CD4-positive, alpha-beta T cell (primary cell): ENCODE results near the gene BCHE. TPM values are rescaled to one million over a fixed set of nuclear protein-coding genes. Genes with fewer than 3 reads are reported as not detected.

Source experiments
- ATAC-seq: fragments of 200-7000 bp; cut with Tn5 transposase; one replicate; pipeline ENCODE4 v1.10.0; 2022; ENCODE audit warnings: mild to moderate bottlenecking; ENCODE audit not compliant: poor library complexity
- CTCF ChIA-PET: fragments of 350-600 bp; sonication (Branson Sonifier 250); formaldehyde crosslinking; loops from one replicate; lab custom pipeline; 2021; ENCODE audit warnings: antibody characterized with exemption, inconsistent platforms; lab: Charles Lee
- POLR2A ChIA-PET: fragments of 350-600 bp; sonication (Branson Sonifier 250); formaldehyde crosslinking; loops from one replicate; lab custom pipeline; 2021; ENCODE audit warnings: antibody characterized with exemption, inconsistent platforms; lab: Charles Lee
- DNase-seq, 14 experiments: peaks; one replicate each; pipeline ENCODE4 v3.0.0-alpha.2; 2013 to 2020; ENCODE audit warnings: mixed read lengths in 2 of 14
- H3K27ac ChIP-seq, 2 donors: one replicate each; pipeline versions ENCODE4 v1.5.1 to v1.7.0; 2013; ENCODE audit warnings: low read length in 2 of 2, low read depth in 1 of 2, mild to moderate bottlenecking in 1 of 2
- H3K27me3 ChIP-seq, 2 experiments: 1 replicate in 1 of 2; 2 replicates in 1 of 2; pipeline versions ENCODE4 v1.6.1 to v1.7.0; 2013; ENCODE audit warnings: low read length in 2 of 2, control low read depth in 1 of 2, mild to moderate bottlenecking in 1 of 2, moderate library complexity in 1 of 2; ENCODE audit not compliant: insufficient read depth in 2 of 2, control insufficient read depth in 1 of 2
- H3K36me3 ChIP-seq: one replicate; pipeline ENCODE4 v1.6.1; 2013; ENCODE audit warnings: low read length, control low read depth; ENCODE audit not compliant: insufficient read depth
- H3K4me1 ChIP-seq: one replicate; pipeline ENCODE4 v1.6.1; 2013; ENCODE audit warnings: low read length, control low read depth; ENCODE audit not compliant: insufficient read depth
- H3K4me3 ChIP-seq: one replicate; pipeline ENCODE4 v1.5.1; 2013; ENCODE audit warnings: mild to moderate bottlenecking, low read length, moderate library complexity
- H3K9me3 ChIP-seq, 2 experiments: 1 replicate in 1 of 2; 2 replicates in 1 of 2; pipeline versions ENCODE4 v1.6.1 to v1.7.0; 2013; ENCODE audit warnings: low read length in 2 of 2, mild to moderate bottlenecking in 2 of 2, control low read depth in 1 of 2, moderate library complexity in 1 of 2; ENCODE audit not compliant: control insufficient read depth in 1 of 2, insufficient read depth in 1 of 2
- H3K27ac Mint-ChIP-seq: one replicate; pipeline ENCODE4 v1.8.0; 2020; ENCODE audit warnings: mixed read lengths
- H3K27me3 Mint-ChIP-seq: one replicate; pipeline ENCODE4 v1.8.0; 2021; ENCODE audit warnings: mixed read lengths
- H3K36me3 Mint-ChIP-seq: one replicate; pipeline ENCODE4 v1.8.0; 2021; ENCODE audit warnings: low read depth, mixed read lengths
- H3K4me1 Mint-ChIP-seq: one replicate; pipeline ENCODE4 v1.8.0; 2021; ENCODE audit warnings: low read depth, mixed read lengths
- H3K4me3 Mint-ChIP-seq: one replicate; pipeline ENCODE4 v1.8.0; 2020; ENCODE audit warnings: mild to moderate bottlenecking, mixed read lengths
- H3K9me3 Mint-ChIP-seq: one replicate; pipeline ENCODE4 v1.8.0; 2020; ENCODE audit warnings: mixed read lengths
- intact Hi-C, 2 experiments: fragments of 100-400 bp; cut with DNase I in 1 of 2; cut with micrococcal nuclease in 1 of 2; formaldehyde crosslinking; loops; one replicate each; pipeline versions ENCODE4 v1.15.1 to v1.9.0; 2023 to 2025; cut with DNase I, micrococcal nuclease
- total RNA-seq, 174 experiments: library from RNA in 2 of 174; stranded (reverse) in 2 of 174; gene quantifications; one replicate each; pipeline ENCODE4 v1.2.3 and lab custom pipeline; 2021 to 2026
- TF ChIP-seq, protein P1 (sequence below): fragments of 200-600 bp; IDR thresholded peaks from one replicate; pipeline ENCODE4 v1.8.0; 2022; ENCODE audit warnings: antibody characterized with exemption, mild to moderate bottlenecking

BCHE gene
- total RNA-seq, 2 experiments from 2014 or later, result not detected

DNA sequence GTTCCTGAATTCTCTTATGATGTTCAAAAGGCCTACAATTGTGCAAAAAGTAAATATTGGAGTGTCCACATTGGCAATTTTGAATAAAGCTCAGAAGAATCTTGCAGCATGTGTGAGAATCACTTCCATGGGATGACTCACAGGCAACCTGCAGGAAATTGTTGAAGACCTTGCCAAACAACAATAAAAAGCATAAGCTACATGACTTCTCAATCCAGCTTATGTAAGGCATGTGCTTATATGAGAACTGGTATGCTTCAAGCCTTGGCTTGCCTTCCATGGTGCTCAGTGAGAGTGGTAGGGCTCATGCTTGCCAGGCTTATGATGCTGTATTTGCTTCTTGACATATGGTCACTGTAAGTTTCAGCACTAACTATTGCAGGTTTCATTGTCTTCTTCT is 18.4 kb upstream of the BCHE start:
- Histone ChIP-seq H3K36me3 (no peaks in the 10 kb centered on the region), H3K27me3 (no peaks in the 10 kb centered on the region), H3K9me3 (no peaks in the 10 kb centered on the region), H3K4me1 (no peaks in the 10 kb centered on the region), H3K27ac (no peak overlapping the region), H3K4me3 (no peak overlapping the region)
- H3K9me3 Mint-ChIP-seq, result no peaks in the 10 kb centered on the region
- no peak overlapping the region for H3K4me3 Mint-ChIP-seq
- TF ChIP-seq, protein P1, sequence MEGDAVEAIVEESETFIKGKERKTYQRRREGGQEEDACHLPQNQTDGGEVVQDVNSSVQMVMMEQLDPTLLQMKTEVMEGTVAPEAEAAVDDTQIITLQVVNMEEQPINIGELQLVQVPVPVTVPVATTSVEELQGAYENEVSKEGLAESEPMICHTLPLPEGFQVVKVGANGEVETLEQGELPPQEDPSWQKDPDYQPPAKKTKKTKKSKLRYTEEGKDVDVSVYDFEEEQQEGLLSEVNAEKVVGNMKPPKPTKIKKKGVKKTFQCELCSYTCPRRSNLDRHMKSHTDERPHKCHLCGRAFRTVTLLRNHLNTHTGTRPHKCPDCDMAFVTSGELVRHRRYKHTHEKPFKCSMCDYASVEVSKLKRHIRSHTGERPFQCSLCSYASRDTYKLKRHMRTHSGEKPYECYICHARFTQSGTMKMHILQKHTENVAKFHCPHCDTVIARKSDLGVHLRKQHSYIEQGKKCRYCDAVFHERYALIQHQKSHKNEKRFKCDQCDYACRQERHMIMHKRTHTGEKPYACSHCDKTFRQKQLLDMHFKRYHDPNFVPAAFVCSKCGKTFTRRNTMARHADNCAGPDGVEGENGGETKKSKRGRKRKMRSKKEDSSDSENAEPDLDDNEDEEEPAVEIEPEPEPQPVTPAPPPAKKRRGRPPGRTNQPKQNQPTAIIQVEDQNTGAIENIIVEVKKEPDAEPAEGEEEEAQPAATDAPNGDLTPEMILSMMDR, result no peak
- intact Hi-C loops, result no loop called here
- no peaks in the 10 kb centered on the region for H3K4me1 Mint-ChIP-seq
- no peaks in the 10 kb centered on the region for H3K27me3 Mint-ChIP-seq
- ATAC-seq (no peak), DNase-seq (no peak)
- ChIA-PET CTCF (no interaction called here), POLR2A (no interaction called here)
- H3K36me3 Mint-ChIP-seq, result no peaks in the 10 kb centered on the region
- no peak overlapping the region for H3K27ac Mint-ChIP-seq

DNA sequence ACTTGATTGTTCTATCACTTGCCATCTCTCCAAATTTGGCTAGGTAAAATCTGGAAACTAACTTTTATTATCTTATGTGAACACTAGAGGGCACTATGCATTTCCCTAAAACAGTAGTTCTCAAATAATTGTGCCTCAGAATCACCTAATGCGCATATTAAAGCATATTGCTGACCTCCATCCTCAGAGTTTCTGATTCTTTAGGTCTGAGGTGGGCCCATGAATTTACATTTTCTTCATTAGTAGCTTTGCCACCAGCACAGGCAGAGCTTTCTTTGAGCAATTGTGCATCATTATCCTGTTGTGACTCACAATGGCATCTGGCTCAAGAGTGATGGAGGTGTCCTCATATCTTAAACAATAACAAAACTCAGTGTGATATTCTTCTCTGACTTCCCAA is 17.5 kb upstream of the BCHE start:
- Mint-ChIP-seq H3K27me3 (no peaks in the 10 kb centered on the region), H3K27ac (no peak overlapping the region), H3K9me3 (no peaks in the 10 kb centered on the region), H3K4me1 (no peaks in the 10 kb centered on the region), H3K36me3 (no peaks in the 10 kb centered on the region), H3K4me3 (no peak overlapping the region)
- H3K27ac ChIP-seq, result no peak overlapping the region
- no peaks in the 10 kb centered on the region for H3K36me3 ChIP-seq
- ChIA-PET CTCF (no interaction called here), POLR2A (no interaction called here)
- H3K4me3 ChIP-seq, result no peak overlapping the region
- no peaks in the 10 kb centered on the region for H3K9me3 ChIP-seq
- no peaks in the 10 kb centered on the region for H3K4me1 ChIP-seq
- ATAC-seq (no peak), DNase-seq (no peak)
- intact Hi-C loops, result no loop called here
- TF ChIP-seq, protein P1, result peak; percentile 31
- H3K27me3 ChIP-seq, result no peaks in the 10 kb centered on the region

DNA sequence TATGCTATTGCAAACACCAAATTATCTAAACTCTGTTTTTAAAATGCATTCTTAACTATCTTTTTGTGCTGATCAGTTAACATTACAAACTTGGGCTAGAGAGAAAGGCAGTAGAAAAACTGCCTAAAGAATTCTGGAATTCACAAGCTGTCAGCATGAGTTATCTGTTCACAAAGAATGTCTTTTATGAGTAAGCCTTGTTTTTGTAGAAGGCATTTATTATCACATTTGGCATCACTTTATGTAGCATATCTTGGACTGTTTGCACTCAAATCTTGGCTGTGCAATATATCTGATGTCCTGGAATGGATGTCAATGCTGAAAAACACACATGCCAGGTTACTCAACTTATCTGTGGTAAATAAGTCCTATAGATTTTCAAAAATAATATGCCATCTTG is 15.5 kb upstream of the BCHE start:
- H3K27me3 Mint-ChIP-seq, result no peaks in the 10 kb centered on the region
- Histone ChIP-seq H3K4me3 (no peak overlapping the region), H3K27me3 (no peaks in the 10 kb centered on the region), H3K4me1 (no peaks in the 10 kb centered on the region), H3K36me3 (no peaks in the 10 kb centered on the region), H3K27ac (no peak overlapping the region), H3K9me3 (no peaks in the 10 kb centered on the region)
- TF ChIP-seq, protein P1, result no peak
- CTCF ChIA-PET, result no interaction called here
- no peaks in the 10 kb centered on the region for H3K4me1 Mint-ChIP-seq
- H3K4me3 Mint-ChIP-seq, result no peak overlapping the region
- ATAC-seq (no peak), DNase-seq (no peak)
- POLR2A ChIA-PET, result no interaction called here
- H3K36me3 Mint-ChIP-seq, result no peaks in the 10 kb centered on the region
- intact Hi-C loops, result no loop called here
- H3K27ac Mint-ChIP-seq, result no peak overlapping the region
- H3K9me3 Mint-ChIP-seq, result no peaks in the 10 kb centered on the region
